ENCODE results near the gene ANXA11. TPM values are rescaled to one million over a fixed set of nuclear protein-coding genes. Genes with fewer than 3 reads are reported as not detected.

The ANXA11 gene
- total RNA-seq, 1 experiment from 2014 or later: 181 TPM

- TF ChIP-seq REST (IDR thresholded peaks at IDR 0.05; ENCODE audit: low read depth) (no peak), RAD21 (IDR thresholded peaks at IDR 0.05; ENCODE audit: low read depth) (no peak), ELF1 (IDR thresholded peaks at IDR 0.05; ENCODE audit: borderline replicate concordance, low read depth) (no peak), TCF7L2 (IDR thresholded peaks at IDR 0.05; ENCODE audit: borderline replicate concordance, extremely low read depth, insufficient read depth, insufficient read length) (no peak), POLR2AphosphoS5 (IDR thresholded peaks at IDR 0.05; ENCODE audit: low read depth, low read length) (no peak)
- TF ChIP-seq, protein P1, sequence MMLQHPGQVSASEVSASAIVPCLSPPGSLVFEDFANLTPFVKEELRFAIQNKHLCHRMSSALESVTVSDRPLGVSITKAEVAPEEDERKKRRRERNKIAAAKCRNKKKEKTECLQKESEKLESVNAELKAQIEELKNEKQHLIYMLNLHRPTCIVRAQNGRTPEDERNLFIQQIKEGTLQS (IDR thresholded peaks at IDR 0.05): no peak
Measured at GRCh38 chr10:80185578-80186299, 19.6 kb downstream of the ANXA11 start (continued).

GRCh38 chr10:80184291-80184690, 21.0 kb downstream of the ANXA11 start:
- Histone ChIP-seq H4K20me1 (ENCODE audit: insufficient read depth) (peaks cover 34% of the 10 kb centered on the region), H2AFZ (ENCODE audit: low read depth, low read length, poor library complexity, severe bottlenecking) (no peak overlapping the region), H3K4me2 (ENCODE audit: low read length) (no peak overlapping the region), H3K36me3 (ENCODE audit: control insufficient read depth in 1 of 2, insufficient read depth in 2 of 2, low read length in 2 of 2) (peaks cover 0 to 21% of the 10 kb centered on the region in 2 experiments; a peak in 1 of 4 replicates), H3K79me2 (ENCODE audit: insufficient read depth, low read length) (peaks cover 100% of the 10 kb centered on the region), H3K4me3 (replicated peaks in 1 of 2; ENCODE audit: low read depth in 1 of 2, low read length in 2 of 2) (no peak overlapping the region), H3K27ac (ENCODE audit: low read depth, low read length) (no peak overlapping the region), H3K9ac (ENCODE audit: low read length) (no peak overlapping the region), H3K27me3 (ENCODE audit: insufficient read depth, low read length) (no peaks in the 10 kb centered on the region), H3K4me1 (ENCODE audit: control insufficient read depth in 1 of 2, insufficient read depth in 2 of 2, low read length in 2 of 2) (peaks cover 0 to 31% of the 10 kb centered on the region in 2 experiments; a peak in 2 of 4 replicates), H3K9me3 (ENCODE audit: control insufficient read depth in 1 of 2, insufficient read depth in 1 of 2, low read depth in 1 of 2, low read length in 2 of 2) (no peaks in the 10 kb centered on the region), H3K9me2 (ENCODE audit: insufficient read depth) (no peaks in the 10 kb centered on the region)
- DNase-seq (ENCODE audit: low read depth, low spot score) (no peak), ATAC-seq (no peak)
- ChIA-PET POLR2A (interaction anchor here (0.8 kb wide), 1 partner anchor 12 kb away, joined by 3 read pairs; no protein-coding TSS in a partner anchor), CTCF (no interaction called here), RAD21 (ENCODE audit: low non-redundant PET in 1 of 2, low total read pairs in 2 of 2, uncharacterized antibody in 2 of 2, unreplicated experiment in 2 of 2) (no interaction called here)
- no TSS peak for BruUV-seq (replicated peaks)
- intact Hi-C loops (cut with micrococcal nuclease): no loop called here
- no peak for TF ChIP-seq TCF7L2 (IDR thresholded peaks at IDR 0.05; ENCODE audit: borderline replicate concordance, extremely low read depth, insufficient read depth, insufficient read length)
- TF ChIP-seq ZFX (IDR thresholded peaks at IDR 0.05): no peak
- TF ChIP-seq, protein P2, sequence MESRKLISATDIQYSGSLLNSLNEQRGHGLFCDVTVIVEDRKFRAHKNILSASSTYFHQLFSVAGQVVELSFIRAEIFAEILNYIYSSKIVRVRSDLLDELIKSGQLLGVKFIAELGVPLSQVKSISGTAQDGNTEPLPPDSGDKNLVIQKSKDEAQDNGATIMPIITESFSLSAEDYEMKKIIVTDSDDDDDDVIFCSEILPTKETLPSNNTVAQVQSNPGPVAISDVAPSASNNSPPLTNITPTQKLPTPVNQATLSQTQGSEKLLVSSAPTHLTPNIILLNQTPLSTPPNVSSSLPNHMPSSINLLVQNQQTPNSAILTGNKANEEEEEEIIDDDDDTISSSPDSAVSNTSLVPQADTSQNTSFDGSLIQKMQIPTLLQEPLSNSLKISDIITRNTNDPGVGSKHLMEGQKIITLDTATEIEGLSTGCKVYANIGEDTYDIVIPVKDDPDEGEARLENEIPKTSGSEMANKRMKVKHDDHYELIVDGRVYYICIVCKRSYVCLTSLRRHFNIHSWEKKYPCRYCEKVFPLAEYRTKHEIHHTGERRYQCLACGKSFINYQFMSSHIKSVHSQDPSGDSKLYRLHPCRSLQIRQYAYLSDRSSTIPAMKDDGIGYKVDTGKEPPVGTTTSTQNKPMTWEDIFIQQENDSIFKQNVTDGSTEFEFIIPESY (IDR thresholded peaks at IDR 0.05; ENCODE audit: extremely low read depth, insufficient replicate concordance, low read length): no peak
- no peak for TF ChIP-seq REST (IDR thresholded peaks at IDR 0.05; ENCODE audit: low read depth)
- no peak for TF ChIP-seq SP1 (IDR thresholded peaks at IDR 0.05; ENCODE audit: low read depth)
- TF ChIP-seq POLR2AphosphoS5 (IDR thresholded peaks at IDR 0.05; ENCODE audit: low read depth, low read length): no peak
- no peak for TF ChIP-seq EGR1 (IDR thresholded peaks at IDR 0.05; ENCODE audit: low read depth)
- no peak for TF ChIP-seq RAD21 (IDR thresholded peaks at IDR 0.05; ENCODE audit: low read depth)
- TF ChIP-seq CBX3 (IDR thresholded peaks at IDR 0.05; ENCODE audit: low read depth): no peak
- no peak for TF ChIP-seq SRF (IDR thresholded peaks at IDR 0.05; ENCODE audit: low read depth)
- TF ChIP-seq EZH2 (IDR thresholded peaks at IDR 0.05): no peak
- TF ChIP-seq, protein P1 (IDR thresholded peaks at IDR 0.05): no peak

Measured in HCT116 (cell line).